A375 (cell line): Measurements from ENCODE around the gene GJD3. TPM values are rescaled to one million over a fixed set of nuclear protein-coding genes. Genes with fewer than 3 reads are reported as not detected.

ENCODE experiments used
- small RNA-seq: library from RNA; depleted of rRNA; stranded (forward); fragments of <200 nt; gene quantifications from one replicate; pipeline ENCODE3, GENCODE V24; 2014
- total RNA-seq: library from RNA; depleted of rRNA; stranded (reverse); fragments of >200 nt; shearing (Covaris generic); gene quantifications from 2 replicates; pipeline ENCODE4 v1.2.3, GENCODE V29; 2014; rRNA removed

GJD3 gene, protein sequence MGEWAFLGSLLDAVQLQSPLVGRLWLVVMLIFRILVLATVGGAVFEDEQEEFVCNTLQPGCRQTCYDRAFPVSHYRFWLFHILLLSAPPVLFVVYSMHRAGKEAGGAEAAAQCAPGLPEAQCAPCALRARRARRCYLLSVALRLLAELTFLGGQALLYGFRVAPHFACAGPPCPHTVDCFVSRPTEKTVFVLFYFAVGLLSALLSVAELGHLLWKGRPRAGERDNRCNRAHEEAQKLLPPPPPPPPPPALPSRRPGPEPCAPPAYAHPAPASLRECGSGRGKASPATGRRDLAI
- not detected in 2 replicates for total RNA-seq

DNA sequence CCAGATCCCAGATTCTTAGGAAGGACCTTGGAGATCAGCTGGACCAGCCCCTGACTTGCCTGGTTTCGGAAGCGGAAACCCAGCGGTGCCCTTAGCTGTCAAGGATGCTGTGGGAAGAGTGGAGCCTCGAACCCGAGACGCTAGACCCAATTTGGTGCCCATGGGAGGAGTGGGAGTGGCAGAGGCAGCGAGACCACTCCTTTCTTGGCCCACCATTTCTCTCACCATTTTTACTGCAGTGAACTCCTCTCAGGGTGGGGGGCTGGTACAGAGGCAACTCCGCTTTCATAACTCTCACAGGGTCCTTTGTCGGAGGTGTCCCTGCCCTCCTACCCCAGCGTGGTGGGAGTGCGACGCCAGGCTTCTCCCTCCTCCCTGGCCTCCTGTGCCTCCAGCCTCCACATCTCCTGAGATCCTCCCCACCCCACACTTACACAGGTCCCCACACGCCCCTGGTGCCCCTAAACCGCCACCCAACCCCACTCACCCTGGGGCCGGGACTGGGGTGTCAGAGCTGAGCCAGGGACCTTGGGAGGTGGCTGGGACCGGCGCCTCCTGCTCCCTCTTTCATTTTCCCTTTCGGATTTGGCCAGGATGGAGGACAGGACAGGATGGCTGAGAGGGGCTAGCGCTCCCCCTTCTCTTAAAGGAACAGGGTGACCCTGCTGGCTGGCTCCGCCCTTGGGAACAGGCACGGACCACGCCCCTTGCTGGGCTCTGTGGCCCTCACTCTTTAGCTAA is at the start of gene GJD3:
TSS of gene GJD3 (minus strand) at position 617 of the 741 bp plus-strand sequence. CDS start 922 bp downstream, outside the sequence.

Small RNA genes lying within 50 kb of the gene (small RNA-seq; reads per million reads assigned to genes)
- gene RF00019 (not detected), gene RNA5SP441 (not detected)

Other genes starting within 250 kb of the GJD3 start
- 45.3 and 47.3 TPM in 2 replicates for gene MSL1, start 242.8 kb downstream of the GJD3 start, total RNA-seq
- 43.4 and 48.3 TPM in 2 replicates for gene CASC3, start 224.2 kb downstream of the GJD3 start, total RNA-seq
- gene RAPGEFL1, start 187.3 kb downstream of the GJD3 start, total RNA-seq: 7.0 TPM in 2 replicates
- gene WIPF2, start 145.4 kb downstream of the GJD3 start, total RNA-seq: 6.4 and 7.5 TPM in 2 replicates
- gene CDC6, start 76.9 kb downstream of the GJD3 start, total RNA-seq: 57.0 and 70.6 TPM in 2 replicates
- 32.1 and 32.5 TPM in 2 replicates for gene RARA, start 55.6 kb downstream of the GJD3 start, total RNA-seq
- 127 and 132 TPM in 2 replicates for gene TOP2A, start 53.2 kb upstream of the GJD3 start, total RNA-seq
- gene IGFBP4, start 78.7 kb upstream of the GJD3 start, total RNA-seq: 40.4 and 43.1 TPM in 2 replicates
- 0.08 and 0.27 TPM in 2 replicates for gene TNS4, start 136.9 kb upstream of the GJD3 start, total RNA-seq
- not detected in 2 replicates for gene CCR7, start 200.7 kb upstream of the GJD3 start, total RNA-seq